CD14-positive monocyte (primary cell): Measurements from ENCODE around the gene NAT14. TPM values are rescaled to one million over a fixed set of nuclear protein-coding genes. Genes with fewer than 3 reads are reported as not detected.

ENCODE experiments used
- DNase-seq, 3 donors: peaks; one replicate each; pipeline ENCODE4 v3.0.0-alpha.2; 2011 to 2022
- H2AFZ ChIP-seq: 2 replicates; pipeline ENCODE4 v1.6.0; 2012; ENCODE audit warnings: mild to moderate bottlenecking, low read depth, low read length, inconsistent platforms; ENCODE audit not compliant: insufficient read depth, poor library complexity, severe bottlenecking
- H3K27ac ChIP-seq, 2 donors: 1 replicate in 1 of 2; 2 replicates in 1 of 2; pipeline ENCODE4 v1.5.1; 2012 to 2013; ENCODE audit warnings: low read length in 2 of 2, control low read depth in 1 of 2, inconsistent platforms in 1 of 2, low read depth in 1 of 2, mild to moderate bottlenecking in 1 of 2
- H3K27me3 ChIP-seq, 2 donors: one replicate each; pipeline versions ENCODE4 v1.6.0 to v1.6.1; 2011 to 2013; ENCODE audit warnings: low read length in 2 of 2; ENCODE audit not compliant: control insufficient read depth in 2 of 2, insufficient read depth in 2 of 2
- H3K36me3 ChIP-seq, 2 donors: replicated peaks in 1 of 2; 1 replicate in 1 of 2; 2 replicates in 1 of 2; pipeline versions ENCODE4 v1.5.1 to v1.6.1; 2012 to 2013; ENCODE audit warnings: low read length in 2 of 2, control low read depth in 1 of 2, inconsistent platforms in 1 of 2, mild to moderate bottlenecking in 1 of 2; ENCODE audit not compliant: insufficient read depth in 2 of 2, control insufficient read depth in 1 of 2
- H3K4me1 ChIP-seq, 2 donors: 1 replicate in 1 of 2; 2 replicates in 1 of 2; pipeline versions ENCODE4 v1.5.1 to v1.6.1; 2012 to 2013; ENCODE audit warnings: low read length in 2 of 2, control low read depth in 1 of 2, inconsistent platforms in 1 of 2, mild to moderate bottlenecking in 1 of 2, moderate library complexity in 1 of 2; ENCODE audit not compliant: insufficient read depth in 2 of 2, control insufficient read depth in 1 of 2
- H3K4me2 ChIP-seq: replicated peaks from 2 replicates; pipeline ENCODE3; 2012; ENCODE audit warnings: low read length, moderate library complexity, mild to moderate bottlenecking; ENCODE audit not compliant: poor library complexity, severe bottlenecking; ENCODE audit errors: extremely low read depth
- H3K4me3 ChIP-seq, 3 experiments: fragments of 200-600 bp in 1 of 3; sonication (generic) in 1 of 3; replicated peaks in 1 of 3; 1 replicate in 2 of 3; 2 replicates in 1 of 3; pipeline ENCODE4 v1.5.1; 2011 to 2013; ENCODE audit warnings: low read length in 3 of 3, mild to moderate bottlenecking in 3 of 3, control low read depth in 2 of 3, low read depth in 2 of 3, inconsistent platforms in 1 of 3, moderate library complexity in 1 of 3
- H3K79me2 ChIP-seq: 2 replicates; pipeline ENCODE4 v1.6.0; 2012; ENCODE audit warnings: mild to moderate bottlenecking, control low read depth, inconsistent platforms, low read length, moderate library complexity; ENCODE audit not compliant: insufficient read depth
- H3K9ac ChIP-seq: 2 replicates; pipeline ENCODE4 v1.6.0; 2017; ENCODE audit warnings: low read length, mild to moderate bottlenecking; ENCODE audit not compliant: insufficient read depth, poor library complexity, severe bottlenecking
- H3K9me3 ChIP-seq, 2 donors: replicated peaks in 1 of 2; 1 replicate in 1 of 2; 2 replicates in 1 of 2; pipeline versions ENCODE4 v1.5.1 to v1.6.1; 2012 to 2013; ENCODE audit warnings: low read length in 2 of 2, control low read depth in 1 of 2; ENCODE audit not compliant: control insufficient read depth in 1 of 2, insufficient read depth in 1 of 2
- H4K20me1 ChIP-seq: 2 replicates; pipeline ENCODE4 v1.6.0; 2012; ENCODE audit warnings: mild to moderate bottlenecking, low read length, control low read depth, moderate library complexity; ENCODE audit not compliant: insufficient read depth
- H3K27ac Mint-ChIP-seq, 7 donors: one replicate each; pipeline ENCODE4 v1.8.0; 2020; ENCODE audit warnings: mild to moderate bottlenecking in 7 of 7, mixed read lengths in 7 of 7, moderate library complexity in 6 of 7, inconsistent platforms in 2 of 7
- H3K27me3 Mint-ChIP-seq, 3 donors: one replicate each; pipeline ENCODE4 v1.8.0; 2021 to 2022; ENCODE audit warnings: low read depth in 3 of 3, mild to moderate bottlenecking in 3 of 3, mixed read lengths in 3 of 3, moderate library complexity in 3 of 3, inconsistent platforms in 1 of 3
- H3K36me3 Mint-ChIP-seq, 2 donors: one replicate each; pipeline ENCODE4 v1.8.0; 2020; ENCODE audit warnings: mixed read lengths in 2 of 2, inconsistent platforms in 1 of 2, mild to moderate bottlenecking in 1 of 2
- H3K4me1 Mint-ChIP-seq: one replicate; pipeline ENCODE4 v1.8.0; 2020; ENCODE audit warnings: mild to moderate bottlenecking, mixed read lengths
- H3K4me3 Mint-ChIP-seq, 2 donors: one replicate each; pipeline ENCODE4 v1.8.0; 2020; ENCODE audit warnings: mild to moderate bottlenecking in 2 of 2, mixed read lengths in 2 of 2, moderate library complexity in 1 of 2
- H3K9me3 Mint-ChIP-seq, 7 donors: one replicate each; pipeline ENCODE4 v1.8.0; 2020 to 2022; ENCODE audit warnings: mixed read lengths in 7 of 7, mild to moderate bottlenecking in 6 of 7, moderate library complexity in 6 of 7, inconsistent platforms in 2 of 7
- WGBS: methylation state at CpG from one replicate; pipeline ENCODE4 v1.1.5; 2013; ENCODE audit warnings: missing lambda C conversion rate; ENCODE audit not compliant: insufficient coverage; 5-methylcytosine and 5-hydroxymethylcytosine counted together
- intact Hi-C, 2 donors: fragments of 100-400 bp; cut with micrococcal nuclease; formaldehyde crosslinking; loops; one replicate each; pipeline versions ENCODE4 v1.15.0 to v1.15.1; 2023
- polyA plus RNA-seq, 3 donors: library from polyadenylated mRNA; depleted of rRNA in 1 of 3; unstranded in 2 of 3; stranded (reverse) in 1 of 3; fragments of 300-500 nt in 2 of 3; fragments of >200 nt in 1 of 3; fragmentation: Illumina TruSeq in 2 of 3; gene quantifications; 1 replicate in 2 of 3; 2 replicates in 1 of 3; pipeline ENCODE4 v1.2.3, GENCODE V29; 2012 to 2021
- TF ChIP-seq, protein P1 (sequence below): fragments of 200-600 bp; IDR thresholded peaks from one replicate; pipeline ENCODE4 v1.8.0; 2022; ENCODE audit warnings: antibody characterized with exemption, mild to moderate bottlenecking

Gene NAT14
- polyA plus RNA-seq, 3 donors: 1.5 to 2.2 (median 1.9) TPM

- Histone ChIP-seq H3K36me3 (no peaks in the 10 kb centered on the region), H4K20me1 (no peaks in the 10 kb centered on the region), H3K27me3 (peaks cover 26 to 70% of the 10 kb centered on the region in 2 donors), H3K27ac (no peak overlapping the region), H3K9me3 (peaks cover 0 to 22% of the 10 kb centered on the region in 2 donors), H3K4me2 (peak overlapping the region; percentile 44), H3K9ac (no peak overlapping the region), H3K4me1 (peaks cover 21 to 24% of the 10 kb centered on the region in 2 donors), H2AFZ (no peak overlapping the region), H3K4me3 (peak overlapping the region in 1 of 3 experiments; percentile 32), H3K79me2 (no peaks in the 10 kb centered on the region)
- no peak for DNase-seq
- Mint-ChIP-seq H3K27me3 (peaks cover 44 to 83% (median 60%) of the 10 kb centered on the region in 3 donors), H3K4me1 (peaks cover 21% of the 10 kb centered on the region), H3K27ac (no peak overlapping the region), H3K4me3 (peak overlapping the region in 1 of 2 donors; percentile 92), H3K36me3 (peaks cover 5 to 12% of the 10 kb centered on the region in 2 donors), H3K9me3 (peaks cover 0 to 38% (median 13%) of the 10 kb centered on the region in 7 donors)
- TF ChIP-seq, protein P1, sequence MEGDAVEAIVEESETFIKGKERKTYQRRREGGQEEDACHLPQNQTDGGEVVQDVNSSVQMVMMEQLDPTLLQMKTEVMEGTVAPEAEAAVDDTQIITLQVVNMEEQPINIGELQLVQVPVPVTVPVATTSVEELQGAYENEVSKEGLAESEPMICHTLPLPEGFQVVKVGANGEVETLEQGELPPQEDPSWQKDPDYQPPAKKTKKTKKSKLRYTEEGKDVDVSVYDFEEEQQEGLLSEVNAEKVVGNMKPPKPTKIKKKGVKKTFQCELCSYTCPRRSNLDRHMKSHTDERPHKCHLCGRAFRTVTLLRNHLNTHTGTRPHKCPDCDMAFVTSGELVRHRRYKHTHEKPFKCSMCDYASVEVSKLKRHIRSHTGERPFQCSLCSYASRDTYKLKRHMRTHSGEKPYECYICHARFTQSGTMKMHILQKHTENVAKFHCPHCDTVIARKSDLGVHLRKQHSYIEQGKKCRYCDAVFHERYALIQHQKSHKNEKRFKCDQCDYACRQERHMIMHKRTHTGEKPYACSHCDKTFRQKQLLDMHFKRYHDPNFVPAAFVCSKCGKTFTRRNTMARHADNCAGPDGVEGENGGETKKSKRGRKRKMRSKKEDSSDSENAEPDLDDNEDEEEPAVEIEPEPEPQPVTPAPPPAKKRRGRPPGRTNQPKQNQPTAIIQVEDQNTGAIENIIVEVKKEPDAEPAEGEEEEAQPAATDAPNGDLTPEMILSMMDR: no peak
- WGBS: 2% methylated on average over 33 of the region's 39 CpGs
- intact Hi-C loops: no loop called here
Observed at GRCh38 chr19:55441692-55442321, 43.2 kb upstream of the NAT14 start.

DNA sequence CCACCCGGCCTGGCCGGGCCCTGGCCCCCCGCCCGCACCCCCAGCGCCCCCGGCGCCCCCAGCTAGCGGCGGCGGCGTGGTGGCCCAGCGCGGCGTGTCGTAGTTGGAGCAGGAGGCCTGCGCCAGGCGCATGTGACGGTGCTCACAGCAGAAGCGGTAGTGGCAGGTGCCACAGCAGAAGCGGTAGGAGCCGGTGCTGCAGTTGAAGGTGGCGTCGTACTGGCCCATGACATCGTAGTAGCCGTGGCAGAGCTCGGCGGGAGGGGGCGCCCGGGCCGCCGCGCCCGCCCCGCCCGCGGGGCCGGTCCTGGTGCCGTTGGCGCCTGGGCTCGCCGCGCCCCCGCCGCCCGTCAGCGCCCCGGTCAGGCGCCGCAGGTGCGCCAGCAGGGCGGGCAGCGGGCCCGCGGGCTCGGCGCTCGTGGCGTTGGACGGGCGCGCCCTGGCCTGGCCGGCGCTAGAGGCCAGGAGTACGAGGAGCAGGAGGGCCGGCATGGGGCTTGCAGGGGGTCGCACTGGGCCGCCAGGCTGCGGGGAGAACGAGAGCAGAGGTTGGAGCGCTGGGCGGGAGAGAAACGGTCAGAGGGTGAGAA is 42.5 kb upstream of the NAT14 start:
- intact Hi-C loops: no loop called here
- no peak overlapping the region for H3K27ac ChIP-seq
- no peak for DNase-seq
- no peaks in the 10 kb centered on the region for H3K36me3 ChIP-seq
- peaks cover 0 to 38% (median 13%) of the 10 kb centered on the region in 7 donors for H3K9me3 Mint-ChIP-seq
- H3K36me3 Mint-ChIP-seq: peaks cover 5 to 12% of the 10 kb centered on the region in 2 donors
- H4K20me1 ChIP-seq: no peaks in the 10 kb centered on the region
- peaks cover 41 to 80% (median 60%) of the 10 kb centered on the region in 3 donors for H3K27me3 Mint-ChIP-seq
- H3K4me2 ChIP-seq: no peak overlapping the region
- no peak overlapping the region for H3K27ac Mint-ChIP-seq
- TF ChIP-seq, protein P1: no peak
- peaks cover 0 to 22% of the 10 kb centered on the region in 2 donors for H3K9me3 ChIP-seq
- under 1% methylated on average over 65 of the region's 72 CpGs for WGBS
- no peak overlapping the region for H3K4me3 ChIP-seq
- peaks cover 21% of the 10 kb centered on the region for H3K4me1 Mint-ChIP-seq
- H3K9ac ChIP-seq: no peak overlapping the region
- peaks cover 21 to 24% of the 10 kb centered on the region in 2 donors for H3K4me1 ChIP-seq
- peak overlapping the region in 1 of 2 donors; percentile 74 for H3K4me3 Mint-ChIP-seq
- H3K79me2 ChIP-seq: no peaks in the 10 kb centered on the region
- peaks cover 26 to 74% of the 10 kb centered on the region in 2 donors for H3K27me3 ChIP-seq
- H2AFZ ChIP-seq: no peak overlapping the region
